Nephron progenitor cell (in vitro differentiated cells): ENCODE data around the gene TCP11.

Source experiments
- DNase-seq: peaks from one replicate; pipeline ENCODE4 v3.0.0; 2021
- H3K27ac Mint-ChIP-seq: 2 replicates; pipeline ENCODE4 v1.8.0; 2021; ENCODE audit warnings: mild to moderate bottlenecking, moderate library complexity, mixed read lengths
- H3K27me3 Mint-ChIP-seq: 2 replicates; pipeline ENCODE4 v1.8.0; 2021; ENCODE audit warnings: mild to moderate bottlenecking, low read depth, mixed read lengths; ENCODE audit not compliant: poor library complexity
- H3K36me3 Mint-ChIP-seq: 2 replicates; pipeline ENCODE4 v1.8.0; 2021; ENCODE audit warnings: low read depth, mixed read lengths
- H3K4me1 Mint-ChIP-seq: 2 replicates; pipeline ENCODE4 v1.8.0; 2021; ENCODE audit warnings: mixed read lengths
- H3K4me3 Mint-ChIP-seq: 2 replicates; pipeline ENCODE4 v1.8.0; 2021; ENCODE audit warnings: mild to moderate bottlenecking, moderate library complexity, mixed read lengths
- H3K9me3 Mint-ChIP-seq: 2 replicates; pipeline ENCODE4 v1.8.0; 2021; ENCODE audit warnings: mild to moderate bottlenecking, moderate library complexity, mixed read lengths
- CTCF ChIP-seq: fragments of 200-600 bp; sonication (generic); IDR thresholded peaks from 2 replicates; pipeline ENCODE4 v1.5.0; 2021; ENCODE audit warnings: antibody characterized with exemption

TCP11 gene

GRCh38 chr6:35088281-35089215 is 52.6 kb downstream of the TCP11 start:
- no peaks in the 10 kb centered on the region for H3K9me3 Mint-ChIP-seq
- H3K27ac Mint-ChIP-seq: peak overlapping the region; percentile 51
- H3K4me1 Mint-ChIP-seq: peaks cover 34% of the 10 kb centered on the region
- H3K36me3 Mint-ChIP-seq: peaks cover 15% of the 10 kb centered on the region
- DNase-seq: no peak
- no peak overlapping the region for H3K4me3 Mint-ChIP-seq
- no peaks in the 10 kb centered on the region for H3K27me3 Mint-ChIP-seq
- TF ChIP-seq CTCF: no peak

GRCh38 chr6:35087361-35088280 is 53.5 kb downstream of the TCP11 start:
- Mint-ChIP-seq H3K27me3 (no peaks in the 10 kb centered on the region), H3K4me3 (no peak overlapping the region), H3K36me3 (peaks cover 15% of the 10 kb centered on the region), H3K27ac (no peak overlapping the region), H3K4me1 (peaks cover 24% of the 10 kb centered on the region), H3K9me3 (no peaks in the 10 kb centered on the region)
- TF ChIP-seq CTCF: no peak
- DNase-seq: no peak

GRCh38 chr6:35086636-35087360 is 54.3 kb downstream of the TCP11 start:
- TF ChIP-seq CTCF: no peak
- H3K9me3 Mint-ChIP-seq: no peaks in the 10 kb centered on the region
- H3K4me1 Mint-ChIP-seq: peaks cover 27% of the 10 kb centered on the region
- peak overlapping the region; percentile 60 for H3K27ac Mint-ChIP-seq
- no peak overlapping the region for H3K4me3 Mint-ChIP-seq
- no peak for DNase-seq
- H3K27me3 Mint-ChIP-seq: peaks cover 3% of the 10 kb centered on the region
- peaks cover 19% of the 10 kb centered on the region for H3K36me3 Mint-ChIP-seq

GRCh38 chr6:35086282-35086632 is 54.9 kb downstream of the TCP11 start:
- Mint-ChIP-seq H3K4me1 (peaks cover 27% of the 10 kb centered on the region), H3K9me3 (no peaks in the 10 kb centered on the region), H3K27me3 (peaks cover 6% of the 10 kb centered on the region), H3K36me3 (peaks cover 24% of the 10 kb centered on the region), H3K4me3 (no peak overlapping the region), H3K27ac (no peak overlapping the region)
- no peak for DNase-seq
- TF ChIP-seq CTCF: no peak

- no peaks in the 10 kb centered on the region for H3K9me3 Mint-ChIP-seq
These were observed 55.5 kb downstream of the TCP11 start for GRCh38 chr6:35085359-35086281.

More at GRCh38 chr6:35085359-35086281, 55.5 kb downstream of the TCP11 start:
- Mint-ChIP-seq H3K4me1 (peaks cover 22% of the 10 kb centered on the region), H3K4me3 (no peak overlapping the region), H3K36me3 (peaks cover 25% of the 10 kb centered on the region), H3K27ac (no peak overlapping the region), H3K27me3 (peaks cover 6% of the 10 kb centered on the region)
- TF ChIP-seq CTCF: no peak
- no peak for DNase-seq
